GM12872 (cell line): ENCODE results near the gene GAP43.

Experiments used
- TF ChIP-seq, protein P1 (sequence below): IDR thresholded peaks from 3 replicates; pipeline ENCODE4 v1.5.1; 2011; ENCODE audit warnings: low read depth, mild to moderate bottlenecking, low read length, moderate library complexity; ENCODE audit not compliant: insufficient read depth

Gene GAP43

DNA sequence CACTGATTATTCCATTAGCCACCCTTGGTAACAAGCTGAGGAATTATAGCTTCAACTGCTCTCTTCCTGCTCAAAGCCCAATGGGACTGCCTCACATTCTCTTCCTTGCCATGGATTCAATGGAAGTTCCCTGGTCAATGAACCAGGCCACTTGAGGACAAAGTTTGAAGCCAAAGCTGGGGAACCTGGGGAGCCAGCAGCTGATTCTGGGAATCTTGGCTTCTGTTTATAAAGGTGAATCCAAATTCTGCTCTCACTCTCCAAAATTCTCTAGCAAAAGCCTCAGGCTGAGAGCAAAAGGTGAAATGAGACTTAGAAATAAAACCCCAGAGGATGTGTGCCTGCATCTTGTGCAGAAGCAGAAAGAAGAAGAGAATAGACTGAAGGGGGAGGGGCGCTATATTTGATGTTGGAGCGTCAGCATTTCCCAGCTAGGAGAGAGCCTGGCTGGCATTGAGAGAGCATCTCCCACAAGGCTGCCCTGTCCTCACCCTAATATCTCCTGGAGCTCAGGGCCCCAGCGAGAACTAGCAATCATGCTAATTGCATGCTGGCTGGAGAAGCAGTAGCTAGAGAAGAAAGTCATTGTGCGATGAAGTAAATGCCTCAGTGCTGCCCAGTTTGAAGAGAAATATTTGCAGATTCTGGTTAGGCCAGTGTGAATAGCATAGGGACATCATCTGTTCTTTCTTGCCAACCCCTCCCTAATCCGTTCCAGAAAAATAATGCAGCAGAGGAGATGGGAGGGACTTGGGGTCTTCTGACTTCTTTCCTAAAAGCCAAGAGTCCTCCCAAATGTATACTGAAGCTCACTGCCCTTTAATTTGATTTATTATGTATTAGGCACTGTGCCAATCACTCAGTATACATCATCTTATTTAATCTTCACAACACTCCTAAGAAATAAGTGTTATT is 34.9 kb upstream of the GAP43 start:
- TF ChIP-seq, protein P1, sequence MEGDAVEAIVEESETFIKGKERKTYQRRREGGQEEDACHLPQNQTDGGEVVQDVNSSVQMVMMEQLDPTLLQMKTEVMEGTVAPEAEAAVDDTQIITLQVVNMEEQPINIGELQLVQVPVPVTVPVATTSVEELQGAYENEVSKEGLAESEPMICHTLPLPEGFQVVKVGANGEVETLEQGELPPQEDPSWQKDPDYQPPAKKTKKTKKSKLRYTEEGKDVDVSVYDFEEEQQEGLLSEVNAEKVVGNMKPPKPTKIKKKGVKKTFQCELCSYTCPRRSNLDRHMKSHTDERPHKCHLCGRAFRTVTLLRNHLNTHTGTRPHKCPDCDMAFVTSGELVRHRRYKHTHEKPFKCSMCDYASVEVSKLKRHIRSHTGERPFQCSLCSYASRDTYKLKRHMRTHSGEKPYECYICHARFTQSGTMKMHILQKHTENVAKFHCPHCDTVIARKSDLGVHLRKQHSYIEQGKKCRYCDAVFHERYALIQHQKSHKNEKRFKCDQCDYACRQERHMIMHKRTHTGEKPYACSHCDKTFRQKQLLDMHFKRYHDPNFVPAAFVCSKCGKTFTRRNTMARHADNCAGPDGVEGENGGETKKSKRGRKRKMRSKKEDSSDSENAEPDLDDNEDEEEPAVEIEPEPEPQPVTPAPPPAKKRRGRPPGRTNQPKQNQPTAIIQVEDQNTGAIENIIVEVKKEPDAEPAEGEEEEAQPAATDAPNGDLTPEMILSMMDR = no peak

DNA sequence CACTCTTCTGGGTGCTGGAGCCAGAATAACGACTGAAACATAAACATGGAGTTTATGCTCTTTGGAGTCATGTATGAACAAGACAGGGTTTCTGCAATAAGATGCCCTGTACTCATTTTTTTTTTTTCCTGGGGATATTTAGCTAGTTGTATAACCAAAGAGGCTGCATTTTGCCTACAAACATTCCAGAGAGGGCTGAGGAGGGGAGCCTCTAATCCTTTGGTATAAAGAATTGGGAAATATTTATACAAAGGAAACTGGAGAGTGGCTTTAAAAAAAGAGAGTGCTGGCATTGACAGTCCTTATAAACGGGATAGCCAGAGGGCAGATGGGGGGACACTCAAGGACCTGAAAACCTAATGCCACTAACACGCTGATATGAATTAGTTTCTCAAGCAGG is 32.4 kb upstream of the GAP43 start:
- TF ChIP-seq, protein P1 = no peak

DNA sequence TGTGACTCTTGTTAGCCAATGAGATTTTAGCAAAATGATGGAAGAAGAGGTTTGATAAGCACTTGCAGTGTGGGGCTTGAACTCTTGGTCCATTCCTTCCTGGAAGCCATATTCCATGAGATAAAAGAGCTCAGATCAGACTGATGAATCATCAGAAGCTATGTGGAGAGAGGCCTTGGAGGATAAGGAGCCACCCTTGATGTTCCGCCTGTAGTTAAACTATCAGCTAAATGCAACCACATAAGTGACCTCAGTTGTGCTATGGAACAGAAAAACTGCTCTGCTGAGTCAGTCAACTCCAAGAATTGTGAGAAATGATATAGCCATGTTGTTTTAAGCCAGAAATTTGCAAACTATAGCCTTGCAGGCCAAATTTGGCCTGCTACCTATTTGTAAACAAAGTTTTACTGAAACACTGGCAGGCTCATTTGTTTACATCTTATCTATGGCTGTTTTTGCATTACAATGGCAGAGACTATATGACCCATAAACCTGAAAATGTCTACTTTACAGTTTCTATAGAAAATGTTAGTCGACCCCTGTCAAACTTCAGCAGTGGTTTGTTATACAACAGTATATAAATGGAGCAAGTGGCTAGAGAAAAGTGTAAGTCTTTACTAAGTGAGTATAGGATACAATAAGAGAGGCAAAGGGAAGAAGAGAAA is 27.6 kb upstream of the GAP43 start:
- TF ChIP-seq, protein P1 = no peak

DNA sequence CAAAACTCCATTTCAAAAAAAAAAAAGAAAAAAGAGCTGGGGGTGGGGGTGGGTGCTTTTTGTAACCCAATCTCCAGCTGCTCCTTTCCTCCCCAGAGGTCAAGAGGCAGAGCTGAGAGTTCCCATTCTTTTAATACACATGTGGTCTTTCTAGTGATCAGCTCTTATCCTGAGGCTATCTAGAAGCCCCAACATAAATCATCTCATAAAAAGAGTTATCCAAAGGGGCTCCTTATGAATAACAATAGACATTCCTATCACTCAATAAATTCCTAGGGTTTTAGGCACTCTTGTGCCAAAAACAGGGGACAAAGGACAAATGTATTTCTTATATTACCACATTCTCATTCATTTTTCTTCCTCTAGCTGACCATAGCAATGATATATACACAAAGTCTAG is 25.1 kb upstream of the GAP43 start:
- TF ChIP-seq, protein P1 = no peak

DNA sequence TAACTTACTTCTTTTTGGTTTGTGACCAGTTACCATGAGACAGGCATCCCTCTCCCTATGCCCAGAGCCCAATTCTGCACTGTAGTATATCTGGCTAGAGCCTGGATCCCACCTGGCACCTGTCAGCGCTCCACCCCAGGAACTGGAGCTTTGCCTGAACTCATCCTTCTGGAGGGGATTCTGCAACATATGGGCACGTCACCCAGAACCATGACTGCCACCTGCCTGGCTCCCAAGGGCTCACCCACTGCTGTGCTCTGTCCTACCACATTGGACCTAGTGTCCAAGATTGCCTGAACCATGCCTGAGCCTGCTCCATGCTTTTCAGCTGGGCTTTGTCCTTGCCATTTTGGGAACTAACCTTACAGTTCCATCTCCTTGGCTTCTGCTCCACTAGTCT is 21.1 kb upstream of the GAP43 start:
- TF ChIP-seq, protein P1 = no peak

DNA sequence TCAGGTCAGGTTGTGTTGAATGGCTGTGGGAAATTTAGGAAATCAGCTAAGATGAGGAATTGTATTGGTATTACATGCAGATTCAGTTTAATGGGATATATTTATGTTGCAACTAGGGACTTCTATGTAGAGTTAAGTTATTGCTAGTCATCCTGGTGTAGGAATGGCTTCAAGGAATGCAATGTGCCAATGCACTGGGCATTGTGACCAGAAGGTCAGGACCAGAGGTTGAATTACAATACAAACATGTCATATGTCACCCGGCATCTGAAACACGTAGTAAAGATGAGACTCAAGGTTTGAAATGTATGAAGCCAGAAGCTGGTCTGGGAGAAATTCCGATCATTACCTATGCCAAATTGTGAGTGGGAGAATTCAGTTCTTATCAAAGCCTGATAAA is 11.7 kb upstream of the GAP43 start:
- TF ChIP-seq, protein P1 = no peak

DNA sequence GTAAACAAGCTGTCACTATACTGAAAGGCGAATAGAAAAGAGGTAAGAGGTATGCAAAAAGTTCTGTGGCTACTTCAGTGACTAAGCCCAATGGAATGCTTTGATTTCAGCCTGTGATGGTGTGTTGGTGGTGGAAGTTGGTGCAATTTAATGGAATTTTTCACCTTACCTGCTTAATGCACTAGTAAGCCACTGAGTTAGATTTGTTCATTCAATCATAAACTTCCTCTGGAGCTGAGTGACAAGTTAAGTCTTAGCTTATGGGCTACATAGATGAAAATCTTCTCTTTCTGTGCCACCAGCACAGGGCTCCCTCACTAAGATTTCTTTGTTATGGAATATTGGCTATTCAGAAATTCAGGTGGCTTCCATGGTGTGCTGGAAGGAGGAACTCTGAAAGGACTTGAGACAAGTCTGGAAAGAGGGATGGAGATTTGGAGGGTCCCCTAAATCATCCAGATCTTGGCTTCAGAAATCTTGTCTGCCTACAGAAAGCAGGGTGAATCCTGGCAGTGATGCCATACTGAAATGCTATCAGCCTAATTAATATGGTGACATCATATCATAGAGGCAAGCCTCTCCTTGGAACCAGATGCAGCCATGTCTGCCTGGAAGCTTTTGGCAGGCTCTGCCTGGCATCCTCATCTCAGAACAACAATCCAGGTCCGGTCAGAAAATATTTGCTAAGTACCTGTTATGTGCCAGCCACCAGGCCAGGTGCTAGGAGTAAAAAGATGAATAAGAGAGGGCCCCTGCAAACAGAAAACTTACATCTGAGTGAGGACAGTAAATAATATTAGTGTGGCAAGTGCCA is 8.1 kb upstream of the GAP43 start:
- TF ChIP-seq, protein P1 = no peak
